NCI-H460 (cell line): ENCODE results near the gene ZNF599. TPM values are rescaled to one million over a fixed set of nuclear protein-coding genes. Genes with fewer than 3 reads are reported as not detected.

Experiments used
- DNase-seq: peaks from one replicate; pipeline ENCODE4 v3.0.0-alpha.2; 2016; ENCODE audit warnings: low read depth; ENCODE audit errors: extremely low read depth
- total RNA-seq: library from RNA; depleted of rRNA; stranded (reverse); fragments of >200 nt; shearing (Covaris generic); gene quantifications from 2 replicates; pipeline ENCODE4 v1.2.3, GENCODE V29; 2014; rRNA removed

ZNF599 gene
- total RNA-seq, 1 experiment from 2014 or later, result 0.84 TPM

DNA sequence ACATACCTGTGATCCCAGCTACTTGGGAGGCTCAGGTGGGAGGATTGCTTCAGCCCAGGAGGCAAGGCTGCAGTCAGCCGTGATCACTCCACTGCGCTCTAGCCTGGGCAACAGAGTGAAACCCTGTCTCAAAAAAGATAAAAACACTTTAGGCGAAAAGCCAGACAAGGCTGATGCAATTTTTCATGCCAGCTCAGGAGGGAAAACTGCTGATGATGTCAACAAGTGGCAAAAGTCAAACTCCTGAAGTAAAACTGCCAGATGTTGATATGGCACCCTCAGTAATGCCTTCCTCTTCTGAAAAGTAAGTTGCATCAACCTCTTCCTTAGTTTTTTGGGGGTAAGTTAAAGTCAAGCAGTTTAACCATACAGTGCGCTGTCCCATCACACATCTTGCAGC is 15.6 kb downstream of the ZNF599 start:
- DNase-seq, result no peak

DNA sequence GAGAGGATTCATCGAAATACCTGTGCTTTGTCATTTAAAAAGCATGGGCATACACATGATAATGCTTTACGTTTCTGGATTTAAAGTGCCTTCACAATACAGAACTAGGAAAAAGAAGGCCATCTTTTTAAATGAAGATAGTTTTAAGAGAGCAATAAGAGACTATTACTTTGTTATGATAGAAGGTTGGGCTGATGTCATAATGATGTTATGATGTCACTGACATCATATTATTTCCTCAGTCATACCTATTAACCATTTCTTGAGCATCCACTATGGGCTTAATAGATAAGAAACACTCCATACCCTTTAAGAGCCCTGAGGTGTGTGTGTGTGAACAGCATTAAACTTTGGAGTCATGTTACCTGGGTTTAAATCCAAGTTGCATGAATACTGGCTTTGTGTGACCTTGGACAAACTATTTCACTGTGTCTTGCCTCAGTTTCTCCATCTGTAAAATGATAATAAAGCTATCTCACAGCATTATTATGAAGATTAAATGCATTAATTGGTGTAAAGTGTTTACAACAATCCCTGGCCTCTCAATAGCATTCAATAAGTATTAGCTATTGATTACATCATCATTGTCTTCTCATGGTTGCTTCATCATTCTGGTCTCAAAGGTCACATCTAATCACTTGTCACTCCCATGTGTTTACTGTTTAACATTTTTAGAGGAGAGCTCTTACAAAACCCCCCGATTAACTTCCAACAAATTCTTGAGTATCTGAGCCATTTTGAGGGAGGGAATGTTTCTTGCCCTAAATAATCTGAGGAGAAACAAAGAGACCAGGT is 27.9 kb downstream of the ZNF599 start:
- DNase-seq, result no peak

DNA sequence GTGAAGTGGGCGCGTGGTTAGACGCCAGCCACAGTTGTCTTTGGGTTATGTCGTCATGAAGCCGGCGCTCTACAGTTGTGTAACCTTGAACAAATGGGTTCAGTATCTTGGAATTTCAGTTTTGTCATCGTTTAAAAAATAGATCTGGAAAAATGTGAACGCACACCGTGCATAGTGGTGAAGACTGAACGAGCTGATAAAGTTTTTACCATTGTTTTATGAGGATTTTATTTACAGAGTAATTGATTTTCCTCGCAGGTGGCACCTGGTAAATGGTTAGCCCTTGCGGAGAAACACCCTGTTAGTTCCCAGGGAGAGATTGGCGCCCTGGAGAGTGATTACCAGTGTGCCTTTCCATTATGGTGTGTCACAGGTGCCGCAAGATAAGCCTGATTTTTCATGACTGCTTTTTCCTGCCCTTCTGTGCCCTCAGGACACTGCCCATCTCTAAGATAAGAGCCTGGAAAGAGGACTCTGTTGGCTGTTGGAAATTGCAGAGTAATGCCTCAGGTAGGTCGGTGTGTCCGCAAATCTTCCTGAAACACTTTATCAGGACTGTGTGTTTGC is 38.4 kb downstream of the ZNF599 start:
- no peak for DNase-seq

DNA sequence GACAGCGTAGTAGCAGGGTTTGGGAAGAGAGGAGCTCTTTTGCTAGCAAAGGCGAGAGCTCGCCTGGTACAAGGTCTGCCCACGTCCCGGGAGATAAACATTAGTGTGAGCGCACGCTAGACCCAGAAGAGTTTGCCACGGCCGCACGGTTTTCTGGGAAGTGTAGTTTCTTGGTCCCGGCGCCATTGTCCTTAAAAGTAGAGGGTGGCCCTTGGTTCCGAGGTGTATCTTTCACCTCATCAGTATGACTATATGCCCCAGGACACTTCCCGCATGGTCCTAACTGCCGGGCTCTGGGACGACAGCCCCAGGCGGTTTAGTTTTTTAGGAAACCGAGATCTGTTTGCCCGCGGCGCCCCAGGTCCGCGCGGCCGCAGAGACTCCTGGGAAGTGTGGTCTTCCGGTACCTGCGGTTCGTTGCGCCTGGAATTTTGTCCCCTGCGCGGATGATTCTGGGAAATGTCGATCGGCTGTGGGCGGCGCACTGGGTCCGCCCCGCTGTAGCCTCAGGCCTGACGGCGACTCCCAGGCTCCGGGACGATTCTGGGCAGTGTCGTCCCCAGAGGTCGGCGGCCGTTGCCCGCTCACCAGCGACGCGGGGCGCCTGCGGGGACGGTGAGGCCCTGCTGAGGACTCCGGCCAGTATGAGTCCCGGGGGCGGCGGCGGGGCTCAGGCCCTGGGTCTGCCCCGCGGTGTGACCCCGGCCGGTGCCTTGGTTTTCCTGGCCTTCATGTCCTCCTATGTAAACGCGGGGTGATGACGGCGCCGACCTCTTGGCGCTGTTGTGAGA is 39.1 kb downstream of the ZNF599 start, which contains the start of gene ZNF181:
TSS of gene ZNF181 (plus strand) at position 498 of the 791 bp plus-strand sequence. CDS start 795 bp downstream, outside the sequence.
- DNase-seq, result peak; percentile 82

DNA sequence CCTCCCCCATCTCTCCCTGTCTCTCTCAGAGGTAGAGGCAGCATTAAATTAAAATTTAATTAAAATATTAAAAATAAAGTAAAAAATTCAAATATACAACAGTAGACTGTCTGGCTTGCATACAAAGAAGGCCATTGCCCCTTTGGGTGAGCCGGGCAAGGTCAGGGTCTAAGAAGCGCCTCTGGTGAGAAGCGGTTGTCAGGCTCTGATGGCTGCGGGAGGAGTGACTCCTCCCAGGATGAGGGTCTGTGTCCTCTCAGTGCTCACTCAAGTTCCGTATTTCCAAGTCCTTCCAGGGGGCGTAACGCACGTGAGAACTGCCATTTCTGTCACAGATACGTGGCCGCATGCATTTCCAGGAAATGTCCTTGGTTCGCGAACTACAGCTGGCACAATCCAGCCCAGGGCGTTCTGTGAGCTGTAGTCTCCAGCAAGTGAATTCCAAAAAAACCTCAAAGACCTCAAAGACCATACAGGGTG is 39.7 kb downstream of the ZNF599 start:
- DNase-seq, result no peak

DNA sequence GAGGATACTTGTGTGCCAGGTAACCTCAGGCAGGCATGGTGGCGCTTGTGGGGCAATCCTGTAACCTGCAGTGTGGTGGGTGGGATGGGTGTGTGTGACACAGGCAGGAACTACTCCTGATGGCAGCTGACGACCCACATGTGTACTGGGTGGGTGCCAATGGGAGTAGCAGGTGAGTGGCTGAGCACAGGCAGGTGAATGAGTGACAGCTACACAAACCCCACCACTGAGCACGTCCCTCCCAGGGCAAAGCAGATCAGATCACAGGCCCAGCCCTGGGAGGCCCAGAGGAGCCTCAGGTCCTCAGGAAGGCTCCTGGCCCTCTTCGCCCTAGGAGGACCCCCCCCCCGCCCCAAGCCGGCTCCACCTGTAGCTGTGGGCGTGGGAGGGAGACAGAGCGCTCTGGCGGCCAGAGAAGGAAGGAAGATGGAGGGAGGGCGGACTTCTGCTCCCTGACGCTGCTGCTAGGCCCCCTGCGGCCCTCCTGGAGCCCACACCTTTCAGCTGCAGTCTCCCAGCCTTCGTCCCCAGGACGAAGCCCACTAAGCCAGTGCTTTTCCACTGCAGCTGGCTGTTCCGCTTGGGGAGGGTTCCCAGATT is 40.3 kb downstream of the ZNF599 start:
- DNase-seq, result no peak

DNA sequence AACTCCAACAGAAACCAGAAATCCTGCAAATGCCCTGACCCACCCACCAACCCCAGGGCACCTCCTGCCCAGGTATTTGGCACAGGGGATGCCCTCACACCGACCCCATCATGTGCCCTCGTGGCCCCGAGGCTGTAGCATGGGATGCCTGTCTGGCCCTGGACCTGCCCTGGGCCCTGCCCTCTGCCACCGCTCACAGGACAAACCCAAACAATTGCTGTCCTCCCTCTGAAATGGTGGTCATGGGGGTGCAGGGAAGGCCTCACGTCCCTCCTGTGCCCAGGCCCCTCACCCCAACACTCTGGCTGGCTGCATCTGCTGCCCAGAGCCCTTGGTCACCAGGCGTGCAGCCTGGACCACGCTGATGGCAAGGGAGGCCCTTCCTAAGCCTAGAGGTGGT is 41.1 kb downstream of the ZNF599 start:
- no peak for DNase-seq

DNA sequence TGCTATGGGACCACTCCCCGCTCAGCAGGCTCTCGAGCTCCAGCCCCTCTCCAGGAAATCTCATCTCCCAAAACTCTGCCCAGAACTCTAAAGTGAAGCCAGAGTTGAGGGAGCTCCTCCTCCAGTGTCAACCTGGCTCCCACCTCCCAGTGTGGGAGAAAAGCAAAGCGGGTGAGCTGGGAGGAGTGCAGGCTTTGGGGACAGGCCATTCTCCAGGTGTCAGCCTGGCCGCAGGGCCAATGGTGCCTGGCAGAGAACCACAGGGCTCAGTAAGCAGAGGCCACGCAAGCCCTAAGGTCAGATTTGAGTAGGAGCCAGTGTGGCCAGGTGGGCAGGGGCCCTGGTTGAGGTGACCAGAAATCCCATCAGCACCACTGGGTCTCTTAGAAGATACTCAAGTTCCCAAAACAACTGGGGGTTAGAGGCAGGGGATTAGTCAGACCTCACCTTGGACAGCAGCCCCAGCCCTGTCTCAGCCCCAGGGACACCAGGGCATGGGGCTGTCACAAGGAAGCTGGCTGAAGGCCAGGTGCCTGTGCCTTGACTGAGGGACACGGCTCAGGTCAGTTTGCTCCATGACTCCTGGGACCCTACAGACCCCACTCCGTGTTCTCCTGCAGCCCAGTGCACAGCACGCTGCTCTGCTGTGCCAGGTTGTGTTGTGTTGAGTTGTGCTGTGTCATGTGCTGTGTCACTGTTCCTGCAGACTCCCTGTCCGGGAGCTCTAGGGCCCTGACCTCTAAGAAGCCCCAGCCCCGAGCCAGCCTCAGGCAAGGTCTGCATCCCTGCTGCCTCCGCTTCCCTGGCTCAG is 41.8 kb downstream of the ZNF599 start:
- DNase-seq, result no peak

DNA sequence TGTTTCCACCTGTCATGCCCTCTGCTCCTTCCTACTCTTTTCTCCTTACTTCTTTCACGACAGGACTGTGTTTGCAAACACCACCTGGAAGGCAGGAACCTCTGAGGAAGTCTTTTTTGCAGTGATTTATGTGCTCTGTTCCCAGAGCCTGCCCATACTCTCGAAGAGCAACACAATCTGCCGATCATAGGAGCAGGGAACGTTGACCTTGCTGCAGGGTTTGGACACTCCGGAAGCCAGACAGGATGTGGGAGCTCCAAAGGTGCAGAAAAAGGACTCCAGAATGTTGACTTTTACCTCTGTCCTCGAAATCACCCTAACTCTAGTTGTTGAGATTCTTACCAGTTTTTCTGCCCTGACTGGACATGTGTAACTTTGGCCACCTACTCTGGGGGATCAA is 47.6 kb downstream of the ZNF599 start:
- DNase-seq, result no peak

DNA sequence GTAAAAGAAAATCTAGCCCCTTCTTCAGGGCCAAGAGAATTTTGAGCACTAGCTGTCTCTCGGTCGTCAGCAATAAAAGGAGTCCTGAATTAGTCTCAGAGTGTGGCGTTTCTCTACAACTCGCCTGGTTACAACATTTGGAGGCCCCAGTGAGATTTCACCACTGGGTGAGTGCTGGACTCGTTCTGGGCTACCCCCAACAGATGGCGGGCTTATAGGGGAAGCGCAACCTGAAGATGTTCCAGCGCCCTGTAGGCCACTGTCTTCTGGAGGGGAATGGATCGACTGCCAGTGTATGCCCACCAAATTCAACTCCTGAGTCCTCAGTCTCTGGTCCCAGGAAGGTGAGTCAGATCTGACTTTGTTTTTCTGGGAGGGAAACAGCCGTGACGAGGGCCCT is 50.7 kb downstream of the ZNF599 start:
- DNase-seq, result no peak

DNA sequence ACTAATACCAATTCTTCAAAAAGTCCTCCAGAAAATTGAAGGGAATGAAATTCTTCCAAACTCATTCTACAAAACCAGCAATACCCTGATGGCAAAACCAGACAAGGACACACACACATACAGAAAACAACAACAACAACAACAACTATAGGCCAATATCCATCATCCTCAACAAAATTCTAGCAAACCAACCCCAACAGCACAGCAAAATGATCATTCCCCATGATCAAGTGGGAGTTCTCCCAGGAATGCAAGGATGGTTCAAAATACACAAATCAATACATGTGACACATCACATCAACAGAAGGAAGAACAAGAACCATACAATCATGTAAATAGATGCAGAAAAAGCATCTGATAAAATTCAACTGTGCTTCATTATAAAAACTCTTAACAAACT is 57.7 kb downstream of the ZNF599 start:
- DNase-seq, result no peak

DNA sequence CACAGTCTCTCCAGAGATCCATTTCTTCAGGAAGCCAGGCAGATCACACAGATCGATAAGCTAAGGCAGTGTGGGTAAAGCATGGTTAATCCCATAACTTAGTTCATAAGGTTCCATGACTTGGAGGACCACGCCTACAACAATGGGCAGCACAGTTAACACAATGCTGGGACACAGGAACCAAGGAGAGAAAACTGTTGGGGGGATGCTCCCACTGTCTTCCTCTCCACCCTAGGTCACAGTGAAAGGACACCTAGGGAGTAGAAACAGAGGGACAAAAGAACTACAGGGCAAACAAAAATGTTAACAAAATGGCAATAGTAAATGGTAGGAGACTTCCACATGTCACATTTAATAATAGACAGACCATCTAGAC is 59.8 kb downstream of the ZNF599 start:
- no peak for DNase-seq

DNA sequence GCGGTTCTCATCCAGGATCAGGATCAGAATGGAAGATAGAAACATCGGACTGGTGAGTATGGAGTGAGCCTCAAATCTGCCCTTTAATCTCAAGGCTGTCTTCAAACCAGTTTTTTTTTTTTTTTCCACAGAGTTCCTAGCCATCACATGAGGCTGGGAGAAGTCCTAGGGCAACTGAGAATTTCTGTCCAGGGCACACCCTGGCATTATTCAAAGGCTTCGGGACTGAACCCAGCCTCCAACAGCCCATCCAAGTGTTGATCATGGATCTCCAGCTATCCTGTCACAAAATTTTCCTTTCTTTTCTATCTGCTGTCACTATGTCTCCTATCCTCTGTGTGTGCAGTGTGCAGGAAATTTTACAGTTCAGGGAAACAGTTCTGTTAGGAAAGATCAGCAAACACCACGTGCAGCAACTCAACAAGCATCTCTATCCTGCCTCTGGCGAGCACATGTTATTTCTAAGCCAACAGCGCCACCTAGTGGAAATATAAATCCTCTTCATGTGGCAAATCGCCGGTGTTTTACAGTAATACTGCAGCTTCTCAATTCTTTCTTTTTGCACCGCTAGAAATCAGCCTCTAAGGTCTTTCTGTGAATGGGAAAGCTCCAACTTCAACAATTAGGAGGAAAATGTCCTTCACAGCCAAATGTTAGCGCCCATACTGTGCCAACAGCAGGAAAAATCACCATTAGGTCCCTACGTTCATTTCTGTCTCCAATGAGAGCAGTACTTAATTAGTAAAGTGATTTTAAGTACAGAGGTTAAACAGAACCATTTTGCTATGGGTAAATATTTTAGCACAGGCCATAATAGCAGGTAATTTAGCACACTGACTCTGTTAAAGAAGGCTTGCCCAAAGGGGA is 60.4 kb downstream of the ZNF599 start:
- DNase-seq, result peak; percentile 66

DNA sequence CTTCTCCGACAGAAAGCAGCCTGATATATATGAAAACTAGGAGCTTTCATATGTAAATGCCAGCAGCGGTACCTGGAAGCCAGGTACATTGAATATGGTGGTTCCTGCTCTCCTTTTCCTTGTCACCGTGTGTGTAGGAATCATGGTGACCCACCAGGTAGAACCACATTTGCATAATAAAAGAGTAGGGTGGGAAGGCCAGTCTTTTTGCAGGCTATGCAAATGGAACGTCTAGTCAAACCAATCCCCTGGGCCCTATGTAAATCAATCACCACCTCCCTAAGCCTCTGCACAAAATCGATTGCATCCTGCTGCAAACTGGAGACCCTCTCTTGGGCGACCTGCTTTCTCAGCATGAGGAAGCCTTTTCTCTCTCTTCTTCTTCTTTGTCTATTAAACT is 61.1 kb downstream of the ZNF599 start:
- DNase-seq, result no peak

Other genes with a start within 250 kb of the ZNF599 start
- 0.05 TPM in 1 of 2 replicates, not detected in the other for gene SCGB2B2, start 96.1 kb downstream of the ZNF599 start, total RNA-seq
- gene ZNF302, start 95.5 kb downstream of the ZNF599 start, total RNA-seq, result 15.5 and 15.7 TPM in 2 replicates
- 12.6 and 14.7 TPM in 2 replicates for gene ZNF181, start 39.0 kb downstream of the ZNF599 start, total RNA-seq
- gene ZNF30, start 153.7 kb upstream of the ZNF599 start, total RNA-seq, result 4.2 and 5.2 TPM in 2 replicates
- 1.2 and 1.3 TPM in 2 replicates for gene ZNF792, start 191.0 kb upstream of the ZNF599 start, total RNA-seq
- gene GRAMD1A, start 227.1 kb upstream of the ZNF599 start, total RNA-seq, result 28.8 and 34.5 TPM in 2 replicates